Measurements from ENCODE around the gene NTNG1. TPM values are rescaled to one million over a fixed set of nuclear protein-coding genes. Genes with fewer than 3 reads are reported as not detected.

The NTNG1 gene
- total RNA-seq, 1 experiment from 2014 or later = not detected

DNA sequence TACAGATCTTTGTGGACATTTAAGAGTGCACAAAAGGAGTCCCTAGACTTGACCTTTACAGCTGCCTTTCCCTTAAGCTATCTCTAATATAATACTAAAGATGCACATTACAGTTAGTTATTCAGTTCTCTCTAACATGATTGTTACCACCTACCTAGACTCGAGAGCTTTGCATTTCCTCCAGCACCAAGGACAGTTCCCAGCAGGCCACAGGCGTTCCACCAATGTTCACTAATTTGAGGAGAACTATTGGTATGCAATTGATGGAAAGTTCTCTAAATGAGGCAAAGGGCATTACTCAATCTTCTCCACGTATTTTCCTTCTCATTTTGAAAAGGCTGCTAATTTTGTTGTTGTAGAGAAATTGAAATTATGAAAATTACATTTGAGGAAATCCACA, 5.4 kb upstream of the NTNG1 start:
- peak; percentile 54 to 69 for DNase-seq

DNA sequence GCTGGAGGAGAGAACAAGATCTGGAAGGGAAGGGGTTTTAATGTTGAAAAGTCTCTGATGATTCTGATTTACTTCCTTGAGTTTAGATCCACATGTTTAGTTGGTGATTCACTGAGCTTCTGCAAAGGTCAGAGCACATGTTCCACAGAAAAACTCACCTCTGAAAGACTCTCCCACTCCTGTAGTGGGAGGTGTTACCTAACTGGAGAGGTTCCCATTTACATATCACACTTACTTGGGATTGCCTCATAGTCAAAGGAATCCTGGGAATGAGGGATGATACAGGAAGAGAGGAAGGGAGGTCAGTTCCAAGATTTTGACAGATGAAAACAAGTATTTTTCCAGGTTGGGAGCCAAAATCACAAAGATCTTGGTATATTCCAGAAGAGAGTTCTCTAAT, 2.7 kb upstream of the NTNG1 start:
- no peaks in the 10 kb centered on the region for H3K9me3 ChIP-seq (replicated peaks)
- H3K36me3 ChIP-seq = no peaks in the 10 kb centered on the region
- H3K27me3 ChIP-seq = 0 out of 2 replicates have a peak, but pooled peaks cover 9% of the 10 kb centered on the region
- H3K27ac ChIP-seq = no peak overlapping the region
- no peaks in the 10 kb centered on the region for H3K4me1 ChIP-seq
- H3K4me3 ChIP-seq = no peak overlapping the region
- DNase-seq = no peak

More for the DNA sequence above, 5.4 kb upstream of the NTNG1 start:
- Histone ChIP-seq H3K4me3 (no peak overlapping the region), H3K27ac (no peak overlapping the region), H3K9me3 (replicated peaks) (no peaks in the 10 kb centered on the region), H3K27me3 (0 out of 2 replicates have a peak, but pooled peaks cover 3% of the 10 kb centered on the region), H3K36me3 (no peaks in the 10 kb centered on the region), H3K4me1 (no peaks in the 10 kb centered on the region)

DNA sequence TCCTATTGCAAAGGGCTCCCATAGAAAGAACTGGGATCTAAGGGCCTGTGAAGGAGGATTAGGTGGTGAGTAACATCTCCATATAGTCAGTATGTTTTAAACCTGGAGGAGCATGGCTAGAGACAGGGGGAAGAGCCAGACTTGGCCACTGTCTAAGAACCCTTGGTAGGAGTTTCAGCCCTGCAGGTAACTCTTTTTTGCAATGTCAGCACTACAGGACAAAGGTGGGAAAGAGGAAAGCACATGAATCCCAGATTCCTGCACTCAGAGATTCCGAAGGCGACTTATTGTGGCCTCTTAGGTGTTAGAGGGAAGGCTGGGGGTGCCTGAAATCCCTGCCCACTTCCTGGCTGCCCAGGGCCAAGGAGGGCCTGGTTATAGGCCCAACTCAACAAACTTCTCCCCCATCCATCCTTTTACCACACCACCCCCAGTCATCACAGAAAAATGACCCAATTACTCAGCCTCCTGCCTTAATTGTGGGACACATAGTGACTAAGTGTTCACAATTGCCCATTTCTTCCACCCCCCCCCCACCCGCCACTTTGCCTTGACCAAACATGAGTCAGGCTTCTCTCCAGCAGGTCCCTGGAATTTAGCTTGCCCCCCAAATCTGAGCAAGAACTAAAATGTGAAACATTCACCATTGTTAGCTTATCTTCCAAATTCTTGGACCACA, 1.9 kb upstream of the NTNG1 start:
- DNase-seq = no peak
- 0 out of 2 replicates have a peak, but pooled peaks cover 3% of the 10 kb centered on the region for H3K4me1 ChIP-seq
- no peaks in the 10 kb centered on the region for H3K9me3 ChIP-seq (replicated peaks)
- no peak overlapping the region for H3K4me3 ChIP-seq
- H3K27ac ChIP-seq = no peak overlapping the region
- H3K36me3 ChIP-seq = no peaks in the 10 kb centered on the region
- 0 out of 2 replicates have a peak, but pooled peaks cover 16% of the 10 kb centered on the region for H3K27me3 ChIP-seq

DNA sequence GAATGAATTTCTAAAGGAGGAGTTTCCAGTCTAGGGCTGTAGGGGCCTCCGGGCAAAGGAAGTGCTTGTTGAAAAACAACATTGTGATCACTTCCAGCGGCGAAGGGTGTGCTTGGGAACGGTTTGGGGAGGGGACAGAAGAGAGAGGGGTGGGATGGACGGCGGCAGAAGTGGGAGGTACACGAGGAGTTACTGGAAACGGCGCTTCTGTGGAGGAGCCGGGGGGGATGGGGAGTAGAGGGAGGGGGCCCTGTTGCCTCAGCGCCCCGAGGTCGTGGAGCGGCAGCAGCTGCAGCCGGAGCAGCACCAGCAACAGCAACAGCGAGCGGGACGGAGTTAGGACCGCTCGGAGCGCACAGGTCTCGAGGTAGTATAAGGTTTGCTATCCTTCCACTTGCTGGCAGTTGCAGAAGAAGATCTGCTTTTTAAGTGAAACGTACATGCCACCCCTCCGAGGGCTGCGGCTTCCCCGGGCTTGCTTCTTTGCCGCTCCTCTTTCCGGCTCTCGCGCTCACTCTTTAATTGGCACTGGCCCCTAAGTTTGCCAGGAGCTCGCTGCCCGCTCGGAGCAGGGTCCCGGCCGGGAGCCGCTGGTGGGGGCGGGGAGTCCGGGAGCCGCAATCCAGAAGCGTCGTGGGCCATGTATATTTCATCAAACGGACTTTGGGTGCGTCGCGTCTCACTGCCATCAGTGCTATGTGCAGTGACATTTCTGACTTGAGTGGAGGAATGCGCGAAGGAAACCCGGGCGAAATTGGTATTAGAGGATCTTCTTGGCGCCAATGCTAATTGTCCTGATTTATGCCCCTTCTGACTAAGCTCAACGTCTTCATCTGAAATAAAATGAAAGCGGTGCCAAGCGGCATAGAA, 771 bp upstream of the NTNG1 start:
- H3K27ac ChIP-seq = no peak overlapping the region
- no peaks in the 10 kb centered on the region for H3K9me3 ChIP-seq (replicated peaks)
- DNase-seq = no peak
- H3K36me3 ChIP-seq = no peaks in the 10 kb centered on the region
- no peak overlapping the region for H3K4me3 ChIP-seq
- 0 out of 2 replicates have a peak, but pooled peaks cover 16% of the 10 kb centered on the region for H3K27me3 ChIP-seq
- 0 out of 2 replicates have a peak, but pooled peaks cover 3% of the 10 kb centered on the region for H3K4me1 ChIP-seq

DNA sequence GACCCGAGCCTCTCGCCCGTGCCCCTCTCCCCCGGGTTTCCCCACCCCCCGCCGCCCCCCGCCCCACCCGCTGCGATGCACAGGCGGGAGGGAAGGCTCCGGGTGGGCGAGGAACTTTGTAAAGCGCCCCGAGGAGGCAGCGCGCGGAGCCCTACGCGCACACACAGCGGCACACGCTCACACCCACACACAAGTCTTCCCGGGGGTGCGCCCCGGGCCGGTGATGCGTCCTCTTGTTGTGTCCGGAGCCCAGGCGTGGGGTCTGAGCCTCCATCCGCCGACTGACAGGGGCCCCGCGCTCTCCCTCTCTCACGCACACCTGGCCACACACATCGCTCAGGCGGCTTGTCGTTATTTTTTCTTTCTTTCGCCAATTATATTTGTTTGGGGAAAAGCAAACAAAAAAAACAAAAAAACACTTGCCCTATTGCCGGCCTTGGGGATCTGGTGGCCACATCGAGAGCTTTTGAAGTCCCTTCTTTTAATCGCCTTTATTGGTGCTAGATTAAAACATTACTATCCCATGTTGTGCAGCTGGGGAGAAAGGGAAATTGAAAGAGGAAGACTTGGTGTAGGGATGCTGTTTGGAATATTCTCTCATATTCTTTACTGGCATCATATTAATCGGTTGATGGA, 770 bp downstream of the NTNG1 start:
- H3K27ac ChIP-seq = no peak overlapping the region
- peak overlapping the region; percentile 29 for H3K4me3 ChIP-seq
- no peaks in the 10 kb centered on the region for H3K9me3 ChIP-seq (replicated peaks)
- H3K36me3 ChIP-seq = no peaks in the 10 kb centered on the region
- H3K4me1 ChIP-seq = 0 out of 2 replicates have a peak, but pooled peaks cover 3% of the 10 kb centered on the region
- DNase-seq = no peak
- peaks cover 22% of the 10 kb centered on the region; the same call in 1 of the 2 replicates for H3K27me3 ChIP-seq

DNA sequence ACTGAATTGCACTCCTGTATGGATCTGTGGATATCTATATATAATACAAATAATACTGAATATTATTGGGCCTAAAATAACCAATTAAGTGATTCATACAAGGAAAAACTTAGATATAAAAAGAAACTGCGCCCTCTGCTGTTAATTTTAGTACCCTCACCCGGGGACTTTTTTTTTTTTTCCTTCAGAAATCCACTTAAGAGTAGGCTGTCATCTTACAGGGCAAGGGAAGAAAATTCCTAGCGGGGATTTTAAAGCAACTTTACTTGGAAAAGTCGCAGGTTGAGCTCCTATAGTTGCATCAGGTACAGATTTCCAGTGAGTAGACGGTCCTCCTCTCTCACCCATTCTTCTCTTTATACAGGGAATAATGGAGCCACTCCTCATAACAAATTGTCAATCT, 1.3 kb downstream of the NTNG1 start:
- H3K27me3 ChIP-seq = peaks cover 22% of the 10 kb centered on the region; the same call in 1 of the 2 replicates
- H3K36me3 ChIP-seq = no peaks in the 10 kb centered on the region
- H3K27ac ChIP-seq = no peak overlapping the region
- peak in 1 of 2 experiments; percentile 63 for DNase-seq
- 0 out of 2 replicates have a peak, but pooled peaks cover 3% of the 10 kb centered on the region for H3K4me1 ChIP-seq
- H3K4me3 ChIP-seq = no peak overlapping the region
- no peaks in the 10 kb centered on the region for H3K9me3 ChIP-seq (replicated peaks)

DNA sequence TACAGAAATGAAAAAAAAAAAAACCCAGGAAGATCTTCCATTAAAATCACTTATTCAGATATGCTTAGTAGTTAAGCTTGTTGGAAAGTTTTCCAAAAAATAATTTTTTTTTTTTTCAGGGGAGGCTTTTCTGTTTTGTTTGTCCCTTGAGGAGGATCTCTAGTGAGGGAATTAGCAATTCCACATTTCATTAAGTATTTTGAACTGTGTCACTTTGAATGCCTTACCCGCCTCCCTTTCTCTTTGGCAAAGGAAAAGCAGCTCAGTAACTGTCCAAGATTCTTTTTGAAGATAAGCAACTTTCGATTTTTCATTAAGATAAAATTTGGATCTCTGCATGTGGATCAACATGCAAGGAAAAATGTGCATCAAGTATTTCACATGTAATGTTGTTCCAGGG, 1.8 kb downstream of the NTNG1 start:
- DNase-seq = no peak
- Histone ChIP-seq H3K4me1 (0 out of 2 replicates have a peak, but pooled peaks cover 3% of the 10 kb centered on the region), H3K27me3 (peaks cover 22% of the 10 kb centered on the region; the same call in 1 of the 2 replicates), H3K4me3 (no peak overlapping the region), H3K9me3 (replicated peaks) (no peaks in the 10 kb centered on the region), H3K36me3 (no peaks in the 10 kb centered on the region), H3K27ac (no peak overlapping the region)

DNA sequence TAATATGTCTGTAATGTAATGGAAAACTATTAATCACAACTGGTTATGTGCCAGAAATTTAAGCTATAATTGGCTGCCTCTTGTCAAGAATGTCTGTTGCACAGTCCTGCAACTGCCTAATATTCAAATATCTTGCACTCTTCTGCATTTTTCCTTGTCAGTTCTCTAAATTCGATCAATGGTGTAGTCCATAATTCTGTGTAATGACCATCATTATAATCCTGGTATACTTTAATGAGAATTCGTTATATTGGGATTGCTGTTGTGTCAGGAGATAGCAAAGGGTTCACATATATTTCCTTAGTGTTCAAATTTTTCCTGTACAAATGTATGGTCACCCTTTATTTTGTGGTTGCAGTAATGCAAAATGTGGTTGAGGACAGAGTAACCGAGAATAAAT, 4.8 kb downstream of the NTNG1 start:
- H3K4me1 ChIP-seq = 0 out of 2 replicates have a peak, but pooled peaks cover 3% of the 10 kb centered on the region
- no peaks in the 10 kb centered on the region for H3K9me3 ChIP-seq (replicated peaks)
- no peak overlapping the region for H3K27ac ChIP-seq
- no peak overlapping the region for H3K4me3 ChIP-seq
- no peak for DNase-seq
- H3K36me3 ChIP-seq = no peaks in the 10 kb centered on the region
- peaks cover 19% of the 10 kb centered on the region; the same call in 1 of the 2 replicates for H3K27me3 ChIP-seq

DNA sequence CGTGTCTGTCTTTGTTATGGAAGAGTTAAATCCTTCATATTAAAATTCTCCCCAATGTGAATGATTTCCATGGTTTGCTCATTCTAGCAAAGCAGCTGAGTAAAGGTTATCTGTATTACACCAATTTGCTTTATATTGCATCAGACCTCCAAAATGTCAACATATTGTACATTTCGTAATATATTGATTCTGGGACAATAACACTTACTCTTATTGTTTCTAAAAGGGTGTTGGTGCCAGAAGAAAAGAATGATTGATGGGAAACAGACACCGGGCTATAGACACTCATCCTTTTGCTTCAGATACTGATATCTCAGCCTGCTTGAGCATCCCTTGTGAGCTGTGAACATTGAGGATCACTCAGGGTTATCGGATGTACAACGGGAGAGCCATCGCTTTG, 7.0 kb downstream of the NTNG1 start:
- Histone ChIP-seq H3K9me3 (replicated peaks) (no peaks in the 10 kb centered on the region), H3K27ac (no peak overlapping the region), H3K36me3 (no peaks in the 10 kb centered on the region), H3K27me3 (peaks cover 16% of the 10 kb centered on the region; the same call in 1 of the 2 replicates), H3K4me1 (0 out of 2 replicates have a peak, but pooled peaks cover 3% of the 10 kb centered on the region), H3K4me3 (no peak overlapping the region)
- no peak for DNase-seq

DNA sequence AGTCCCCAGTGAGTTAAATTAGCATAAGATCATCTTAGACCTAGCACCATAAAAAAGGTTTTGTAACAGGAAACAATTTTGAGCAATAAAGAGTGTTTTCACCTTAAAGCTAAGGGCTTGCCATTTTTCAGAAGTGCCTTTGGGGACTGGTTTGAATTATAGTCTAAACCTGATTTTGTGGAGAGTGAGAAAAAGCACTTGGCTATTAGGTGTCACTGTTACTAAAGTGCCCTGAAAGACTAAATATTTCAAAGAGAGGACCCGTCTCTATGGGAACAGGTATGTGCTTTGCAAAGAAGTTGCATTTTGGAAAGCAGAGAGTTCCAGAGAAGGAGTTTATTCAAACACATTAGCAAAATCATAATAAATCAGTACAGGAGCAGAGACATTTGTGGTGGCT, 9.1 kb downstream of the NTNG1 start:
- no peak overlapping the region for H3K4me3 ChIP-seq
- DNase-seq = no peak

DNA sequence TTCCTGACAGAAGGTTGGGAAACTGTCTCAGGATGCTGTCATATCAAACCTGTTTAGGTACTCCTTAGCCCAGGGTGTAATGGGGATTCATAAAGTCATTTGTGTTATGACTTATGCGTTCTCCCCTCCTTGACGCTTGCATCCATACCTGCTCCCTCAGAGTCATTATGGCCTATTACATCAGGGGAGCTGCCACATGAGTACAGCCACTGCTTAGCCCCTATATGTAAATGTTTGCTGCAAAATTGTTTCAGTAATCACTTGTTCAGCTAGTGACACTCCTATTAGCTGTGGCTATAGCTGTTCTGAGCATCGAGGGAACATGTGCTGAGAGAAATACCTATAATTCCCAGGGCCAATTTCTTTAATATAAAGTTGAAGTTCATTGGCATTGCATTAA, 10.5 kb downstream of the NTNG1 start:
- no peaks in the 10 kb centered on the region for H3K9me3 ChIP-seq (replicated peaks)
- H3K4me3 ChIP-seq = no peak overlapping the region
- peaks cover 1% of the 10 kb centered on the region; the same call in 1 of the 2 replicates for H3K27me3 ChIP-seq
- no peaks in the 10 kb centered on the region for H3K36me3 ChIP-seq
- H3K4me1 ChIP-seq = no peaks in the 10 kb centered on the region
- DNase-seq = no peak
- H3K27ac ChIP-seq = no peak overlapping the region

More for the DNA sequence above, 9.1 kb downstream of the NTNG1 start:
- Histone ChIP-seq H3K27ac (no peak overlapping the region), H3K9me3 (replicated peaks) (no peaks in the 10 kb centered on the region), H3K27me3 (peaks cover 6% of the 10 kb centered on the region; the same call in 1 of the 2 replicates), H3K36me3 (no peaks in the 10 kb centered on the region), H3K4me1 (no peaks in the 10 kb centered on the region)

DNA sequence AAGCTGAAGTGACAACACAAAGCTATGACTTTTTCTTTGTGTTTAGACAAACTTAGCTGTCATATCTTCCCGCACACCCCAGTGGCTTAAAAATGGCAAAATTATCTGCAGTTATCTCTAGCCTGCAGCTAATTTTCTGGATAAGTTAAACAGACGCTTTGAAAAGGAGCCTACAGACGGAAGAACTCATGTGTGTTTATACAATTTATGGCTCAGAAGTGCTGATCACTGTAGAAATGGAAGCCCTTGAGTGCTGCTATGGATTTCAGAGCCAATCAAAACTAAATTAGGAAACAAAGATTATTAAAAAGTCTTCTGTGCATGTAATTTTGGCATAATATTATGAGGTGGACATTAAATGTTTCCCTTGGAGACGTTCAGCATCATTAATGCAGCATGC, 11.6 kb downstream of the NTNG1 start:
- Histone ChIP-seq H3K27me3 (no peaks in the 10 kb centered on the region; the same call in none of the 2 replicates), H3K36me3 (no peaks in the 10 kb centered on the region), H3K9me3 (replicated peaks) (no peaks in the 10 kb centered on the region), H3K4me3 (no peak overlapping the region), H3K4me1 (no peaks in the 10 kb centered on the region), H3K27ac (no peak overlapping the region)
- no peak for DNase-seq

DNA sequence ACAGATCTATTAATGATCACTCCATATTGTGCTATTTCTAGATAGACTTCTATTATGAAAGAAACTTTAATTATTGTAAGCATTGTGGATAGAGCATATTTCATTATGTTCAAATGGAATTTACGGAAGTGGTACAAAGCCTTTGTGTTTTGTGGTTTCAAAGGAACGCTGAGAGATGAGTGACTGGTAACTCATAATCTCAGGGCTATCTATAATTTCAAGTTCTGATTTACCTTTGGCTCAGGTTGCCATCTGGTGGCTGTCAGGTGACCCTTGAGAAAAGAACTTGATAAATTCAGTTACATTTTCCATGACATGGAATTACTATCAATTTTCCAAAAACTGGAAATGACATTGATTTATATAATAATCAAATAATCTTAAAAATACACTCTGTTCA, 12.2 kb downstream of the NTNG1 start:
- no peaks in the 10 kb centered on the region for H3K36me3 ChIP-seq
- no peaks in the 10 kb centered on the region for H3K4me1 ChIP-seq
- no peaks in the 10 kb centered on the region; the same call in none of the 2 replicates for H3K27me3 ChIP-seq
- DNase-seq = no peak
- H3K4me3 ChIP-seq = no peak overlapping the region
- H3K9me3 ChIP-seq (replicated peaks) = no peaks in the 10 kb centered on the region
- no peak overlapping the region for H3K27ac ChIP-seq

DNA sequence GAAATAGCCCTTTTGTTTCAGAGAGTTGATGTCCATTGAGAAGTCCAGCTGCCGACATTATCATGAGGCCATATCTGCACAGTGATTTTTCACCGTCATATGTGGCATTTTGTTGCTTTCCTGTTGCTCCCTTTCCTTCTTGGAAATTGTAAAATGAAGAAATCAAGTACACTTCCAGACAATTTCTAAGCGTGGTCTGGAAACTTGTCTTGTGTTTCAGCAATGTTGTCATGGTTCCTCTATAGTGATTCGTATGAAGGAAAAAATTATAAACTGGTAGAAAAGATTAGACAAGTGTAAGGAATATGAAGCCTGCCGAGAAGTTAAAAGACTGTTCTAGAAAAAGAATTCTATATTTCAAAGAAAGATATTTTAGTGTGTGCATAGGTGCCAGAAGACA, 17.7 kb downstream of the NTNG1 start:
- no peaks in the 10 kb centered on the region for H3K4me1 ChIP-seq
- no peaks in the 10 kb centered on the region for H3K9me3 ChIP-seq (replicated peaks)
- H3K36me3 ChIP-seq = no peaks in the 10 kb centered on the region
- H3K27me3 ChIP-seq = no peaks in the 10 kb centered on the region; the same call in none of the 2 replicates
- DNase-seq = no peak
- H3K4me3 ChIP-seq = no peak overlapping the region
- H3K27ac ChIP-seq = no peak overlapping the region
